Gastrocnemius medialis (tissue), 4 donors: ENCODE data around the gene PRKCE. TPM values are rescaled to one million over a fixed set of nuclear protein-coding genes. Genes with fewer than 3 reads are reported as not detected.

Experiments
- ATAC-seq, 2 donors: fragments of 150-250 bp; one replicate each; pipeline ENCODE4 v1.9.1; 2016
- DNase-seq, 2 donors: peaks; one replicate each; pipeline ENCODE4 v3.0.0-alpha.2; 2019
- H3K27ac ChIP-seq, 4 donors: fragments of 200-600 bp; sonication (generic); 1 replicate in 1 of 4; 2 replicates in 3 of 4; pipeline ENCODE4 v1.5.1; 2016 to 2018; ENCODE audit warnings: mild to moderate bottlenecking in 2 of 4, moderate library complexity in 1 of 4
- H3K27me3 ChIP-seq, 3 donors: fragments of 200-600 bp; sonication (generic) in 2 of 3; 1 replicate in 1 of 3; 2 replicates in 2 of 3; pipeline versions ENCODE4 v1.5.1 to v1.6.0; 2016 to 2019; ENCODE audit warnings: mild to moderate bottlenecking in 1 of 3, moderate library complexity in 1 of 3
- H3K36me3 ChIP-seq, 2 donors: fragments of 200-600 bp; sonication (generic) in 1 of 2; one replicate each; pipeline ENCODE4 v1.5.1; 2017 to 2018
- H3K4me1 ChIP-seq, 2 donors: fragments of 200-600 bp; sonication (generic) in 1 of 2; one replicate each; pipeline ENCODE4 v1.5.1; 2016 to 2017; ENCODE audit warnings: mild to moderate bottlenecking in 2 of 2
- H3K4me3 ChIP-seq, 4 donors: fragments of 200-600 bp; sonication (generic) in 3 of 4; 1 replicate in 1 of 4; 2 replicates in 3 of 4; pipeline ENCODE4 v1.5.1; 2016 to 2019; ENCODE audit warnings: mild to moderate bottlenecking in 2 of 4
- H3K9me3 ChIP-seq, 3 donors: fragments of 200-600 bp; sonication (generic) in 2 of 3; 1 replicate in 1 of 3; 2 replicates in 2 of 3; pipeline ENCODE4 v1.5.1; 2016 to 2019
- CTCF ChIP-seq, 5 experiments: fragments of 450-650 bp in 3 of 5; fragments of 200-600 bp in 2 of 5; sonication (generic) in 2 of 5; IDR thresholded peaks in 4 of 5; conservative IDR thresholded peaks in 1 of 5; 1 replicate in 4 of 5; 2 replicates in 1 of 5; pipeline ENCODE4 v1.5.1; 2016 to 2019; ENCODE audit warnings: antibody characterized with exemption in 5 of 5, mild to moderate bottlenecking in 3 of 5, moderate library complexity in 3 of 5
- POLR2A ChIP-seq, 2 donors: fragments of 450-650 bp; IDR thresholded peaks; one replicate each; pipeline ENCODE4 v1.6.1; 2017; ENCODE audit warnings: antibody characterized with exemption in 2 of 2, mild to moderate bottlenecking in 2 of 2, moderate library complexity in 2 of 2
- in situ Hi-C, 4 donors: fragments of 200-750 bp; cut with MboI; loops; one replicate each; pipeline versions ENCODE4 v1.15.0 to v1.8.0; 2017; ENCODE audit warnings: low sequenced_read_pairs in 4 of 4
- intact Hi-C: fragments of 100-400 bp; cut with DNase I; formaldehyde crosslinking; loops from one replicate; pipeline ENCODE4 v1.15.1; 2023; ENCODE audit warnings: low total_unique reads
- total RNA-seq, 4 donors: library from RNA; depleted of rRNA; stranded (reverse); fragments of >200 nt; gene quantifications; one replicate each; pipeline versions ENCODE4 v1.1.0 to v1.2.3, GENCODE V29; 2016

Gene PRKCE
- total RNA-seq, 4 donors from 2014 or later, result 5.8 to 28.9 (median 11.8) TPM

DNA sequence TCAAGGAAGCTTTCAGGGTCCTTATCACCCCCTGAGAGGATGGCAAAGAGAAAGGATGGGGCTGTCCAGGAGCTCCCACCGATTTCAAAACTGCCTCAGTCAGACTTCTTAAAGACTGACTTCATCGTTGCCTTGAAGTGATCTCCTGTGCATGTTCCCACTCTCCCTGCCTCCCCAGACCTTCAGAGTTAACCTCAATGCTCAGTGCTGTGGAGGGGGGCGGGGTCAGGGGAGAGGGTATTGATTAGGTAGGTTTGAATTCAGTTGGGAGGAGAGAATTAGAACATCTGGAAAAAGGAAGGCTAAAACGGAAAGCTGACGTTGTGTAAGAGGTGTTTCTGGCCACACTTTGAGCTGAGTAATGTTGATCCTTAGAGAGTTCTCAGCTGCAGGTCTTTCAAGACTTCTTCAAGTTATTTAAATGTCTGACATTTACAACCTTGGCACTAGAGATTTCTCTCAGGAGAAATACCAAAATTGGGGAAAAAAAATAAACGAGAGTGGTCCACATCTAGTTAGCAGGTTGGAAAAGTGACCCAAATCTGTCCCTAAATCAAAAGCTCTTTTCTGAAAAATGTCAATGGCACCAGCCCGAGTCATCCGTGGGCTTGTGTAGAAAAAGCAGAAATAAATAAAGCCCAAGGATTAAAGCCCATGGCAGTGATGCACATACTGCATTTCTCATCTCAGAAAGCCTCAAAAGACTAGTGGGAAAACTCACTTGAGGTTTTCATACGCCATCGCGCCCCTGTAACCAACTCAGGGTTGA, 511.0 kb downstream of the PRKCE start:
- H3K27me3 ChIP-seq, result no peaks in the 10 kb centered on the region
- H3K27ac ChIP-seq, result no peak overlapping the region
- TF ChIP-seq CTCF (IDR thresholded peaks at IDR 0.05 in 4 of 5, conservative IDR thresholded peaks at IDR 0.05 in 1 of 5), result no peak
- no peak for TF ChIP-seq POLR2A (IDR thresholded peaks at IDR 0.05)
- H3K4me1 ChIP-seq, result peaks cover 13 to 16% of the 10 kb centered on the region in 2 donors
- H3K36me3 ChIP-seq, result peaks cover 0 to 7% of the 10 kb centered on the region in 2 donors
- in situ Hi-C loops, result no loop called here
- no peaks in the 10 kb centered on the region for H3K9me3 ChIP-seq
- no peak for DNase-seq
- intact Hi-C loops, result no loop called here
- no peak overlapping the region for H3K4me3 ChIP-seq
- no peak for ATAC-seq

GRCh38 chr2:46163098-46163430, 511.6 kb downstream of the PRKCE start:
- DNase-seq (no peak), ATAC-seq (no peak)
- Histone ChIP-seq H3K27me3 (no peaks in the 10 kb centered on the region), H3K27ac (no peak overlapping the region), H3K9me3 (no peaks in the 10 kb centered on the region), H3K4me1 (peaks cover 13 to 16% of the 10 kb centered on the region in 2 donors), H3K4me3 (no peak overlapping the region), H3K36me3 (peaks cover 0 to 7% of the 10 kb centered on the region in 2 donors)
- TF ChIP-seq CTCF (IDR thresholded peaks at IDR 0.05 in 4 of 5, conservative IDR thresholded peaks at IDR 0.05 in 1 of 5) (no peak), POLR2A (IDR thresholded peaks at IDR 0.05) (no peak)
- in situ Hi-C loops (no loop called here), intact Hi-C loops (no loop called here)

- H3K27ac ChIP-seq, result peak overlapping the region; percentile 1 to 61 (median 48)
- peaks cover 13 to 16% of the 10 kb centered on the region in 2 donors for H3K4me1 ChIP-seq
- no peaks in the 10 kb centered on the region for H3K27me3 ChIP-seq
- intact Hi-C loops, result no loop called here
- in situ Hi-C loops, result no loop called here
- H3K4me3 ChIP-seq, result no peak overlapping the region
- H3K9me3 ChIP-seq, result no peaks in the 10 kb centered on the region
- DNase-seq (no peak), ATAC-seq (no peak)
- H3K36me3 ChIP-seq, result peaks cover 0 to 7% of the 10 kb centered on the region in 2 donors
- TF ChIP-seq CTCF (IDR thresholded peaks at IDR 0.05 in 4 of 5, conservative IDR thresholded peaks at IDR 0.05 in 1 of 5) (no peak), POLR2A (IDR thresholded peaks at IDR 0.05) (no peak)
Measured at GRCh38 chr2:46163804-46164528, 512.5 kb downstream of the PRKCE start.

- no peaks in the 10 kb centered on the region for H3K9me3 ChIP-seq
- peaks cover 0 to 7% of the 10 kb centered on the region in 2 donors for H3K36me3 ChIP-seq
- H3K4me3 ChIP-seq, result no peak overlapping the region
- peak; percentile 37 to 55 for DNase-seq
- peaks cover 13 to 16% of the 10 kb centered on the region in 2 donors for H3K4me1 ChIP-seq
- intact Hi-C loops (no loop called here), in situ Hi-C loops (no loop called here)
- H3K27ac ChIP-seq, result peak overlapping the region; percentile 1 to 61 (median 54)
- ATAC-seq, result peak; percentile 76 to 85
- no peak for TF ChIP-seq CTCF (IDR thresholded peaks at IDR 0.05 in 4 of 5, conservative IDR thresholded peaks at IDR 0.05 in 1 of 5)
- no peak for TF ChIP-seq POLR2A (IDR thresholded peaks at IDR 0.05)
- no peaks in the 10 kb centered on the region for H3K27me3 ChIP-seq
Measured at GRCh38 chr2:46164529-46165301, 513.2 kb downstream of the PRKCE start.
